KOPT-K1 (cell line): Measurements from ENCODE around the gene SYK.

Experiments used
- H3K27ac ChIP-seq: fragments of 200-600 bp; sonication (generic); 2 replicates; pipeline ENCODE4 v1.5.1; 2016; ENCODE audit warnings: antibody characterized with exemption, mild to moderate bottlenecking, low read depth, low read length; ENCODE audit not compliant: poor library complexity, severe bottlenecking
- H3K36me3 ChIP-seq: fragments of 200-600 bp; sonication (generic); 2 replicates; pipeline ENCODE4 v1.5.1; 2017; ENCODE audit warnings: antibody characterized with exemption, mild to moderate bottlenecking, low read length, moderate library complexity; ENCODE audit not compliant: insufficient read depth
- H3K9me3 ChIP-seq: fragments of 200-600 bp; sonication (generic); 2 replicates; pipeline ENCODE4 v1.5.1; 2017; ENCODE audit warnings: antibody characterized with exemption, low read length, mild to moderate bottlenecking; ENCODE audit not compliant: insufficient read depth, poor library complexity, severe bottlenecking

The SYK gene

GRCh38 chr9:90864779-90865178 lies 63.2 kb downstream of the SYK start:
- Histone ChIP-seq H3K36me3 (no peaks in the 10 kb centered on the region), H3K9me3 (no peaks in the 10 kb centered on the region), H3K27ac (no peak overlapping the region)

GRCh38 chr9:90867101-90867500 lies 65.5 kb downstream of the SYK start:
- Histone ChIP-seq H3K9me3 (no peaks in the 10 kb centered on the region), H3K36me3 (no peaks in the 10 kb centered on the region), H3K27ac (no peak overlapping the region)

GRCh38 chr9:90868555-90868954 lies 66.9 kb downstream of the SYK start:
- Histone ChIP-seq H3K27ac (no peak overlapping the region), H3K9me3 (no peaks in the 10 kb centered on the region), H3K36me3 (no peaks in the 10 kb centered on the region)

- no peak overlapping the region for H3K27ac ChIP-seq
- no peaks in the 10 kb centered on the region for H3K9me3 ChIP-seq
- H3K36me3 ChIP-seq, result no peaks in the 10 kb centered on the region
Observed at GRCh38 chr9:90869361-90869760, 67.7 kb downstream of the SYK start.

- Histone ChIP-seq H3K27ac (no peak overlapping the region), H3K36me3 (no peaks in the 10 kb centered on the region)
Observed at GRCh38 chr9:90870621-90871326, 69.2 kb downstream of the SYK start.

DNA sequence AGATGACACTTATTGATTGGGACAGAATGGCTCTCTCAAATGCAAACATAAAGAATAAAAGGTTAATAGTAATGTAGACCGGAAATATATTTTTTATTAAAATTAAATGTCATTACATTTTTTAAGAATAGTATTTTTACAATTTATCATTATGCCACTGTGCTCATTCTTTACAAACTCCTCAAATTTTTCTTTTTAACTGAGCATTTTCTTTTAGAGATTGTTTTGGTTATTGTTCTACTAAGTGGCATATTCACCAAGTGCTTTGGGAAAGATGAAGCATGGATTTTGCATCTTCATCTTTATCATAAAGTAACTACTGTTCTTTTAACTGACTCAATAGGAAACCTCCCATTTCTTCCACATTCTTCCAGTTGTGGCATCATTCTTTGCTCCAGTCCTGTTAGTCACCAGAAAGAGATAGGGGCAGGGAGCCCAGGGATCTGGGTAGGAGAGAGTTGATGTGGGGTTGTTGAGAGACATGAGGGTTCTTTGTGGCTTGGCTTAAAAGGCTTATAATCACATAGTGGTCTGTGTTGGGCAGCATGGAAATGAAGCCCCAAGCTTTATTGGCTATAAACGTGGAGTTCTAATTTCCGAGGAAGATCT lies 69.8 kb downstream of the SYK start:
- H3K36me3 ChIP-seq, result no peaks in the 10 kb centered on the region
- no peak overlapping the region for H3K27ac ChIP-seq
- H3K9me3 ChIP-seq, result no peaks in the 10 kb centered on the region

More at GRCh38 chr9:90870621-90871326, 69.2 kb downstream of the SYK start:
- no peaks in the 10 kb centered on the region for H3K9me3 ChIP-seq

DNA sequence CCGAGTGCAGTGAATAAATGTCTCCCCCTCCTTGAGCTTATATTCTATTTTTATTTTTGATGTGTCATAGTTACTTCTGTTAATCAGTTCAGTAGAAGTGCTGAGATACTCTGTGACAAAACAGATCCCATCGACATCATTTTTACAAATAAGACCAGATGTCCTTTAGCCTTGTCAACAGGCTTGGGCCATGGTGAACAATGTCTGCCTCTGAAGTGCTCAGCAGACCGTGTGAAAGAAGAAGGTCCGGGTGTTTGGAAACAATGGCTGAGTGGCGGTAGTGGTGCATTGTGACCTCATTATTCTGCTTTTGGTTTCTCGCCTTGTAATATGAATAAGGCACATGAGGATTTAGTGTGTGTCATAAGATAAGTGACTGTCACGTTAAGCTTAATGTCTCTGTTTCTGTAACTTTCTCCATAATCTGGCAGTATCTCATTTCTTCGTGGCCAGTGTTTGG lies 71.2 kb downstream of the SYK start:
- Histone ChIP-seq H3K9me3 (no peaks in the 10 kb centered on the region), H3K36me3 (no peaks in the 10 kb centered on the region), H3K27ac (no peak overlapping the region)

DNA sequence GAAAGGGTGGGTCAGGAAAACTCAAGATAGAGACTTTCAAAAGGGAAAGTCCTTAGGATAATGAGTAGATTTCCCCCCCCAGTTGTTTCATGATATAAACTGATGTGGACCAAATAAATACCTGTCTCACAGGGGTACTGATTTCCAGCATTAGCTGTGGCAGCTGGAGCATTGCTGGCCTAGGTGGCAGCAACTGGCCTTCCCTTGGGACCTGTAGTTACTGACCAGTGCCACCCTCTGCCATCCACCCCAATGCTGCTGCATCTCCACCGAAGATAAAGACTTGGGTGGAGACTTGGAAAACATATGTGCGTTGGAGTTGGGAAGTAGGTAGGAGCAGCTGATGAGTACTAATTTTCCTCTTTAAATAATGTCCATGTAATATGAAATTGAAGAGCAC lies 71.8 kb downstream of the SYK start:
- Histone ChIP-seq H3K36me3 (no peaks in the 10 kb centered on the region), H3K27ac (no peak overlapping the region), H3K9me3 (no peaks in the 10 kb centered on the region)

- Histone ChIP-seq H3K27ac (no peak overlapping the region), H3K9me3 (no peaks in the 10 kb centered on the region), H3K36me3 (no peaks in the 10 kb centered on the region)
Observed at GRCh38 chr9:90874194-90874593, 72.6 kb downstream of the SYK start.

- Histone ChIP-seq H3K36me3 (no peaks in the 10 kb centered on the region), H3K9me3 (no peaks in the 10 kb centered on the region), H3K27ac (no peak overlapping the region)
Observed at GRCh38 chr9:90878562-90878961, 76.9 kb downstream of the SYK start.

DNA sequence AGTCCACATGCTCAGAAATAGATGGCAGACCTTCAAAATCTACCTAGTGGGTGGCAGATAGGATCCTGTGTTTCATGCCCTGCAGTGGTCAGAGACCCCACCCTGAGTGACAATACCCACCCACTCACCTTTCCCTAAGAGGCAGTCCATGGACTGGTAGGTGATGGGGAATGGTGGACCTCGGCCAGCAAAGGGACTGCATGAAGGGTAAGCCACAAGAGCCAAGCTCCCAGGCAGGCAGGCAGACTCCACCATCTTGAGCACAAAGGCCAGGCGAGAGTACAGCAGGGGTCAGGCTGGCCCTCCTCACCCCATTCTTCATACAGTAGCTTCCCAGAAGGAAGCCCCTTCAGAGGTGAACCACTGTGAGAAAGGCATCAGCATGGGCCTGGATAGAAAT lies 78.4 kb downstream of the SYK start:
- Histone ChIP-seq H3K27ac (no peak overlapping the region), H3K36me3 (no peaks in the 10 kb centered on the region)

DNA sequence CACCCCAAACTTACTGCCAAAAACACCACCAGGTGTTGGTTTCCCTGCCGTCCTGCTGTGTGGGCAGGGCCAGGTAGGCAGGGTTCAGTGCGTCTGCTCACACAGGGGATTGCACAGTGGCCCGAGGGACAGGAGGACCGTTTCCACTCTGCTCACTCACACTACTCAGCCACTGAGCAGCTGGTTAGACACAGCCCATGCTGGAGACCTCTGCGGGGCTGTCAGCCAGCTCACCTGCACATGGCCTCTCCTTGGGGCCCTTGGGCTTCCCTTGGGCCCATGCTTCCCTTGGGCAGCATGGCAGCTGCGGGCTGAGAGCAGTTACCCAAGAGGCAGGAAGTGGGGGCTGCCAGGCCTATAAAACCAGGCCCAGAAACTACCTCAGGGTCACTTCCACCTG lies 79.0 kb downstream of the SYK start:
- no peak overlapping the region for H3K27ac ChIP-seq
- peaks cover 5% of the 10 kb centered on the region for H3K9me3 ChIP-seq
- H3K36me3 ChIP-seq, result no peaks in the 10 kb centered on the region

More for the DNA sequence above, 78.4 kb downstream of the SYK start:
- H3K9me3 ChIP-seq, result peaks cover 5% of the 10 kb centered on the region

- H3K27ac ChIP-seq, result no peak overlapping the region
- H3K9me3 ChIP-seq, result peaks cover 5% of the 10 kb centered on the region
- no peaks in the 10 kb centered on the region for H3K36me3 ChIP-seq
Observed at GRCh38 chr9:90881648-90882047, 80.0 kb downstream of the SYK start.

GRCh38 chr9:90882991-90883600 lies 81.5 kb downstream of the SYK start:
- H3K9me3 ChIP-seq, result peaks cover 5% of the 10 kb centered on the region
- H3K27ac ChIP-seq, result no peak overlapping the region
- no peaks in the 10 kb centered on the region for H3K36me3 ChIP-seq

DNA sequence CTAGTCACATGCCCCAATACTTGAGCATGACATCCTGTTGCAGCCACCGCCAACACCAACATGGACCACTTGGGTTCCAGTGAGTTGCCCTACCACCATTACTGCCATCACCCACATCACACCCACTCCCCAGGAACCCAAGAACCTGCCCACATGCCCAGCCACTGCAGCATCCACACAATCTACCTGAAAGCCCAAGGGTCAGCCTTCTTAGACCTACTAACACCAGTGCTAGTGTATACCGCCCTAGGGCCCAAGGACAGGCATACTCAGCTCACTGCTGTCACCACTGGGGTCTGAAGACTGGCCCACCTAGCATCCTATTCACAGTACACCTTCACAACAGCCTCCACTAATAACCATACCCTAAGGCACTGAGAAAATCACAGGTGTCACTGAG lies 82.0 kb downstream of the SYK start:
- no peaks in the 10 kb centered on the region for H3K36me3 ChIP-seq
- H3K27ac ChIP-seq, result no peak overlapping the region
- peaks cover 5% of the 10 kb centered on the region for H3K9me3 ChIP-seq

DNA sequence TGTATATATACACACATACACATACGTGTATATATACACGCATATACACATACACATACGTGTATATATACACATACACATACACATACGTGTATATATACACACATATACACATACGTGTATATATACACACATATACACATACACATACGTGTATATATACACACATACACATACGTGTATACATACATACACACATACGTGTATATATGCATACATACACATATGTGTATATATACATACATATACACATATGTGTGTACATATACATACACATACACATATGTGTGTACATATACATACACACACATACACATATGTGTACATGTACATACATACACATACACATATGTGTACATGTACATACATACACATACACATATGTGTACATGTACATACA lies 82.6 kb downstream of the SYK start:
- H3K27ac ChIP-seq, result no peak overlapping the region
- H3K36me3 ChIP-seq, result no peaks in the 10 kb centered on the region
- H3K9me3 ChIP-seq, result peaks cover 5% of the 10 kb centered on the region
